Activated CD8-positive, alpha-beta T cell treated with anti-CD3 and anti-CD28 coated beads for 36 hours (primary cell): Measurements from ENCODE around the gene LRRC27. TPM values are rescaled to one million over a fixed set of nuclear protein-coding genes. Genes with fewer than 3 reads are reported as not detected.
A peak's percentile ranks its signal among the peaks of the same experiment; 100 is the strongest.

ENCODE experiments used
- ATAC-seq: fragments of 200-7000 bp; cut with Tn5 transposase; one replicate; pipeline ENCODE4 v1.10.0; 2021; ENCODE audit warnings: mild to moderate bottlenecking, moderate library complexity
- CTCF ChIA-PET: fragments of 350-600 bp; sonication (Branson Sonifier 250); formaldehyde crosslinking; loops from one replicate; lab custom pipeline; 2021; ENCODE audit warnings: antibody characterized with exemption; lab: Charles Lee
- POLR2A ChIA-PET: fragments of 350-600 bp; sonication (Branson Sonifier 250); formaldehyde crosslinking; loops from one replicate; lab custom pipeline; 2021; ENCODE audit warnings: antibody characterized with exemption; lab: Charles Lee
- DNase-seq: peaks from one replicate; pipeline ENCODE4 v3.0.0-alpha.2; 2020
- H3K27ac Mint-ChIP-seq: one replicate; pipeline ENCODE4 v1.8.0; 2021; ENCODE audit warnings: mild to moderate bottlenecking, mixed read lengths
- H3K27me3 Mint-ChIP-seq: one replicate; pipeline ENCODE4 v1.8.0; 2021; ENCODE audit warnings: mixed read lengths
- H3K36me3 Mint-ChIP-seq: one replicate; pipeline ENCODE4 v1.8.0; 2021; ENCODE audit warnings: low read depth, mixed read lengths
- H3K4me1 Mint-ChIP-seq: one replicate; pipeline ENCODE4 v1.8.0; 2021; ENCODE audit warnings: low read depth, mixed read lengths
- H3K4me3 Mint-ChIP-seq: one replicate; pipeline ENCODE4 v1.8.0; 2021; ENCODE audit warnings: mild to moderate bottlenecking, moderate library complexity, mixed read lengths
- H3K9me3 Mint-ChIP-seq: one replicate; pipeline ENCODE4 v1.8.0; 2021; ENCODE audit warnings: mixed read lengths
- CTCF ChIP-seq: fragments of 200-600 bp; IDR thresholded peaks from one replicate; pipeline ENCODE4 v1.8.0; 2022; ENCODE audit warnings: antibody characterized with exemption, mild to moderate bottlenecking
- intact Hi-C: fragments of 100-400 bp; cut with micrococcal nuclease; formaldehyde crosslinking; loops from one replicate; pipeline ENCODE4 v1.10.0; 2022
- total RNA-seq, 2 experiments: library from RNA; stranded (reverse); gene quantifications; one replicate each; pipeline ENCODE4 v1.2.3, GENCODE V29; 2021

The LRRC27 gene
- total RNA-seq, 2 experiments from 2014 or later, result 2.7 to 3.5 TPM

GRCh38 chr10:132408367-132408781 is 76.4 kb downstream of the LRRC27 start:
- DNase-seq, result peak; percentile 45
- intact Hi-C loops, result no loop called here
- peak overlapping the region; percentile 63 for H3K27ac Mint-ChIP-seq

GRCh38 chr10:132408823-132409666 is 77.1 kb downstream of the LRRC27 start:
- Mint-ChIP-seq H3K9me3 (no peaks in the 10 kb centered on the region), H3K27ac (no peak overlapping the region), H3K27me3 (no peaks in the 10 kb centered on the region), H3K4me1 (peaks cover 6% of the 10 kb centered on the region), H3K36me3 (peaks cover 4% of the 10 kb centered on the region), H3K4me3 (no peak overlapping the region)
- DNase-seq (no peak), ATAC-seq (no peak)
- ChIA-PET POLR2A (interaction anchor here (0.9 to 3.0 kb wide), 4 partner anchors 13 to 209 kb away, joined by 3 to 14 read pairs (median 4); no protein-coding TSS in a partner anchor), CTCF (interaction anchor here (0.7 to 1.7 kb wide), 3 partner anchors 12 to 34 kb away, joined by 3 to 5 read pairs (median 3); partner anchors contain the start of gene PWWP2B)
- TF ChIP-seq CTCF, result no peak
- intact Hi-C loops, result no loop called here

More at GRCh38 chr10:132408367-132408781, 76.4 kb downstream of the LRRC27 start:
- peak; percentile 58 for ATAC-seq
- ChIA-PET CTCF (interaction anchor here (0.7 kb wide), 1 partner anchor 11 kb away, joined by 3 read pairs; the partner anchor contains the start of gene PWWP2B), POLR2A (interaction anchor here (0.9 kb wide), 1 partner anchor 33 kb away, joined by 3 read pairs; no protein-coding TSS in a partner anchor)
- TF ChIP-seq CTCF, result no peak
- peaks cover 4% of the 10 kb centered on the region for H3K36me3 Mint-ChIP-seq
- peaks cover 6% of the 10 kb centered on the region for H3K4me1 Mint-ChIP-seq
- H3K9me3 Mint-ChIP-seq, result no peaks in the 10 kb centered on the region
- peak overlapping the region; percentile 26 for H3K4me3 Mint-ChIP-seq
- no peaks in the 10 kb centered on the region for H3K27me3 Mint-ChIP-seq

- intact Hi-C loops, result no loop called here
- no peak for ATAC-seq
- ChIA-PET POLR2A (interaction anchor here (1.0 to 3.0 kb wide), 3 partner anchors 13 to 209 kb away, joined by 3 to 14 read pairs (median 4); no protein-coding TSS in a partner anchor), CTCF (interaction anchor here (1.7 kb wide), 1 partner anchor 33 kb away, joined by 5 read pairs; no protein-coding TSS in a partner anchor)
- Mint-ChIP-seq H3K36me3 (peaks cover 4% of the 10 kb centered on the region), H3K27me3 (no peaks in the 10 kb centered on the region), H3K4me1 (peaks cover 6% of the 10 kb centered on the region), H3K27ac (no peak overlapping the region), H3K9me3 (no peaks in the 10 kb centered on the region), H3K4me3 (no peak overlapping the region)
- no peak for DNase-seq
- no peak for TF ChIP-seq CTCF
Observed at GRCh38 chr10:132409667-132410028, 77.7 kb downstream of the LRRC27 start.

- Mint-ChIP-seq H3K4me1 (peaks cover 6% of the 10 kb centered on the region), H3K27ac (no peak overlapping the region), H3K9me3 (no peaks in the 10 kb centered on the region), H3K4me3 (no peak overlapping the region), H3K36me3 (peaks cover 4% of the 10 kb centered on the region), H3K27me3 (no peaks in the 10 kb centered on the region)
- TF ChIP-seq CTCF, result no peak
- ChIA-PET CTCF (interaction anchor here (1.7 kb wide), 1 partner anchor 33 kb away, joined by 5 read pairs; no protein-coding TSS in a partner anchor), POLR2A (interaction anchor here (1.0 to 3.0 kb wide), 5 partner anchors 10 to 208 kb away, joined by 3 to 14 read pairs (median 4); no protein-coding TSS in a partner anchor)
- ATAC-seq (no peak), DNase-seq (no peak)
- intact Hi-C loops, result no loop called here
Observed at GRCh38 chr10:132410056-132410778, 78.2 kb downstream of the LRRC27 start.
